ENCODE results near the gene FNDC11.

DNA sequence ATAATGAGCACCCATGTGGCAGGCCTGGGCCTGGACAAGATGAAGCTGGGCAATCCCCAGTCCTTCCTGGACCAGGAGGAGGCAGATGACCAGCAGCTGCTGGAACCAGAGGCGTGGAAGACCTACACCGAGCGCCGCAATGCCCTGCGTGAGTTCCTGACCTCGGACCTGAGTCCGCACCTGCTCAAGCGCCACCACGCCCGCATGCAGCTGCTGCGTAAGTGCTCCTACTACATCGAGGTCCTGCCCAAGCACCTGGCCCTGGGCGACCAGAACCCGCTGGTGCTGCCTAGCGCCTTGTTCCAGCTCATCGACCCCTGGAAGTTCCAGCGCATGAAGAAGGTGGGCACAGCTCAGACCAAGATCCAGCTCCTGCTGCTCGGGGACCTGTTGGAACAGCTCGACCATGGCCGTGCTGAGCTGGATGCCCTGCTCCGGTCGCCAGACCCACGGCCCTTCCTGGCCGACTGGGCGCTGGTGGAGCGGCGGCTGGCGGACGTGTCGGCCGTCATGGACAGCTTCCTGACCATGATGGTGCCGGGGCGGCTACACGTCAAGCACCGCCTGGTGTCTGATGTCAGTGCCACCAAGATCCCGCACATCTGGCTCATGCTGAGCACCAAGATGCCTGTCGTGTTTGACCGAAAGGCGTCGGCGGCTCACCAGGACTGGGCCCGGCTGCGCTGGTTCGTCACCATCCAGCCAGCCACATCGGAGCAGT lies 1.9 kb downstream of the FNDC11 start:
- TF ChIP-seq, protein P1, sequence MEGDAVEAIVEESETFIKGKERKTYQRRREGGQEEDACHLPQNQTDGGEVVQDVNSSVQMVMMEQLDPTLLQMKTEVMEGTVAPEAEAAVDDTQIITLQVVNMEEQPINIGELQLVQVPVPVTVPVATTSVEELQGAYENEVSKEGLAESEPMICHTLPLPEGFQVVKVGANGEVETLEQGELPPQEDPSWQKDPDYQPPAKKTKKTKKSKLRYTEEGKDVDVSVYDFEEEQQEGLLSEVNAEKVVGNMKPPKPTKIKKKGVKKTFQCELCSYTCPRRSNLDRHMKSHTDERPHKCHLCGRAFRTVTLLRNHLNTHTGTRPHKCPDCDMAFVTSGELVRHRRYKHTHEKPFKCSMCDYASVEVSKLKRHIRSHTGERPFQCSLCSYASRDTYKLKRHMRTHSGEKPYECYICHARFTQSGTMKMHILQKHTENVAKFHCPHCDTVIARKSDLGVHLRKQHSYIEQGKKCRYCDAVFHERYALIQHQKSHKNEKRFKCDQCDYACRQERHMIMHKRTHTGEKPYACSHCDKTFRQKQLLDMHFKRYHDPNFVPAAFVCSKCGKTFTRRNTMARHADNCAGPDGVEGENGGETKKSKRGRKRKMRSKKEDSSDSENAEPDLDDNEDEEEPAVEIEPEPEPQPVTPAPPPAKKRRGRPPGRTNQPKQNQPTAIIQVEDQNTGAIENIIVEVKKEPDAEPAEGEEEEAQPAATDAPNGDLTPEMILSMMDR (conservative IDR thresholded peaks at IDR 0.05; ENCODE audit: low read length), result no peak
- TF ChIP-seq EZH2phosphoT487 (IDR thresholded peaks at IDR 0.05; ENCODE audit: borderline replicate concordance, low read depth, low read length), result no peak
